ENCODE measurements around the gene BICC1. TPM values are rescaled to one million over a fixed set of nuclear protein-coding genes. Genes with fewer than 3 reads are reported as not detected.

BICC1 gene
- total and polyA plus RNA-seq, 2 donors (not counting 3 experiments of a cell fraction or from before 2014, with no cell fraction given): 0.06 to 0.29 TPM

DNA sequence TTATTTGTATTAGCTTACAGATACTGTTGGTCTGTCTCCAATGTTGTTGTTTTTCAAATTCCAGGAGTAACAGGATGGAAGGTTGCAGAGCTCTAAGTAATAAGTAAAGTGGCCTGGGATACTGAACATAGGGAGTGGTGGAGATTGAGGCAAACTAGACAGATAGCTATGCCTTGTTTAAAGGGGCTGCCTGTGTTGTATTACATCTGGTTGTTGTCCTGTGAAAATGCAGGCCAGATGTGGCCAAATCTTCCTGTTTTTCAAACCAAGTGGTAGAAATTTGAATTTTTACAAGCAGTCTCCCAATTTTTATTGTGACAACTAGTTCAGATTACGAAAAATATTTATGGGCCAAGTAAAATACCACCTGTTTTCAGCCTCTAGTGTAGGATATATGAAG is 33.5 kb downstream of the BICC1 start:
- dilution Hi-C loops (cut with MboI; ENCODE audit: extremely low pct_ligation_motif_present, low sequenced_read_pairs) (no loop called here), intact Hi-C loops (cut with micrococcal nuclease) (no loop called here)
- no peak overlapping the region for H3K27ac ChIP-seq (ENCODE audit: insufficient read depth, low read depth, low read length)
- no peaks in the 10 kb centered on the region for H3K4me1 ChIP-seq (ENCODE audit: control insufficient read depth, extremely low read depth, insufficient read depth, low read length)
- H3K79me2 ChIP-seq (ENCODE audit: control insufficient read depth, insufficient read depth, low read length): no peaks in the 10 kb centered on the region
- CTCF ChIA-PET: interaction anchor here (1.3 kb wide), 1 partner anchor 15 kb away, joined by 6 read pairs; no protein-coding TSS in a partner anchor
- POLR2A ChIA-PET: no interaction called here
- H3K9me1 ChIP-seq (replicated peaks; ENCODE audit: control insufficient read depth, extremely low read depth, insufficient read depth, low read length): no peaks in the 10 kb centered on the region
- no peak overlapping the region for H3K4me3 ChIP-seq (replicated peaks in 1 of 3; ENCODE audit: insufficient read depth in 1 of 3, low read depth in 1 of 3, low read length in 3 of 3)
- H2AFZ ChIP-seq (ENCODE audit: low read depth, low read length): no peak overlapping the region
- no peaks in the 10 kb centered on the region for H3K36me3 ChIP-seq (ENCODE audit: control insufficient read depth in 2 of 2, extremely low read depth in 1 of 2, insufficient read depth in 2 of 2, low read length in 2 of 2)
- no peaks in the 10 kb centered on the region for H3K9me3 ChIP-seq (replicated peaks; ENCODE audit: control insufficient read depth, insufficient read depth, low read length)
- no TSS peak for BruUV-seq (replicated peaks)
- TF ChIP-seq MYC (IDR thresholded peaks at IDR 0.05; ENCODE audit: low read depth, low read length) (no peak), EZH2 (IDR thresholded peaks at IDR 0.05; ENCODE audit: borderline replicate concordance, low read depth, low read length, severe bottlenecking) (no peak), JUN (IDR thresholded peaks at IDR 0.05; ENCODE audit: borderline replicate concordance, insufficient read depth, insufficient read length, low read depth) (no peak), CTCF (IDR thresholded peaks at IDR 0.05; ENCODE audit: extremely low read depth in 1 of 2, insufficient read depth in 1 of 2, low read depth in 1 of 2, low read length in 2 of 2) (no peak), POLR2A (IDR thresholded peaks at IDR 0.05; ENCODE audit: low read depth, low read length) (no peak), POLR2AphosphoS5 (IDR thresholded peaks at IDR 0.05; ENCODE audit: insufficient read depth, low read depth, low read length) (no peak), GATA2 (IDR thresholded peaks at IDR 0.05; ENCODE audit: insufficient read depth, insufficient read length, low read depth, low read length) (no peak), FOS (IDR thresholded peaks at IDR 0.05; ENCODE audit: borderline replicate concordance, insufficient read depth, low read length) (no peak)
- TF ChIP-seq, protein P1, sequence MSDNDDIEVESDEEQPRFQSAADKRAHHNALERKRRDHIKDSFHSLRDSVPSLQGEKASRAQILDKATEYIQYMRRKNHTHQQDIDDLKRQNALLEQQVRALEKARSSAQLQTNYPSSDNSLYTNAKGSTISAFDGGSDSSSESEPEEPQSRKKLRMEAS (IDR thresholded peaks at IDR 0.05; ENCODE audit: insufficient read depth, insufficient read length): no peak
- H3K27me3 ChIP-seq (ENCODE audit: control insufficient read depth in 2 of 2, insufficient read depth in 2 of 2, low read length in 2 of 2): no peaks in the 10 kb centered on the region
- no peak overlapping the region for H3K4me2 ChIP-seq (ENCODE audit: insufficient read depth, low read length)
- H3K9ac ChIP-seq (replicated peaks; ENCODE audit: extremely low read depth, insufficient read depth, low read length): no peak overlapping the region
- H4K20me1 ChIP-seq (replicated peaks; ENCODE audit: control insufficient read depth, extremely low read depth, insufficient read depth, low read length): no peaks in the 10 kb centered on the region
- DNase-seq (ENCODE audit: low read depth, low spot score) (no peak), FAIRE-seq (no peak)
